Natural killer cell (primary cell): ENCODE measurements around the gene RBP4. TPM values are rescaled to one million over a fixed set of nuclear protein-coding genes. Genes with fewer than 3 reads are reported as not detected.

Source experiments
- ATAC-seq, 3 donors: fragments of 150-1000 bp in 2 of 3; fragments of 200-7000 bp in 1 of 3; cut with Tn5 transposase; 1 replicate in 1 of 3; 2 replicates in 2 of 3; pipeline ENCODE4 v1.10.0; 2021; ENCODE audit warnings: mild to moderate bottlenecking in 2 of 3, moderate library complexity in 2 of 3
- DNase-seq, 2 donors: peaks; one replicate each; pipeline versions ENCODE4 v3.0.0 to v3.0.0-alpha.2; 2013 to 2021; ENCODE audit warnings: mixed read lengths in 1 of 2
- H3K27ac ChIP-seq: one replicate; pipeline ENCODE4 v1.5.1; 2013; ENCODE audit warnings: mild to moderate bottlenecking, low read length
- H3K27me3 ChIP-seq: one replicate; pipeline ENCODE4 v1.6.1; 2013; ENCODE audit warnings: low read length; ENCODE audit not compliant: control insufficient read depth, insufficient read depth
- H3K36me3 ChIP-seq: one replicate; pipeline ENCODE4 v1.6.1; 2013; ENCODE audit warnings: low read length; ENCODE audit not compliant: control insufficient read depth, insufficient read depth
- H3K4me1 ChIP-seq: one replicate; pipeline ENCODE4 v1.6.1; 2013; ENCODE audit warnings: low read length; ENCODE audit not compliant: control insufficient read depth, insufficient read depth
- H3K4me3 ChIP-seq: one replicate; pipeline ENCODE4 v1.5.1; 2013; ENCODE audit warnings: low read length
- H3K9me3 ChIP-seq: one replicate; pipeline ENCODE4 v1.6.1; 2013; ENCODE audit warnings: low read length; ENCODE audit not compliant: control insufficient read depth, insufficient read depth
- H3K27ac Mint-ChIP-seq, 2 donors: one replicate each; pipeline ENCODE4 v1.8.0; 2022; ENCODE audit warnings: mild to moderate bottlenecking in 2 of 2, mixed read lengths in 2 of 2, moderate library complexity in 1 of 2
- H3K27me3 Mint-ChIP-seq, 2 donors: one replicate each; pipeline ENCODE4 v1.8.0; 2022; ENCODE audit warnings: low read depth in 2 of 2, mixed read lengths in 2 of 2
- H3K36me3 Mint-ChIP-seq: one replicate; pipeline ENCODE4 v1.8.0; 2022; ENCODE audit warnings: mixed read lengths
- H3K4me1 Mint-ChIP-seq, 2 donors: one replicate each; pipeline ENCODE4 v1.8.0; 2022; ENCODE audit warnings: mixed read lengths in 2 of 2
- H3K4me3 Mint-ChIP-seq: one replicate; pipeline ENCODE4 v1.8.0; 2022; ENCODE audit warnings: mild to moderate bottlenecking, moderate library complexity, mixed read lengths
- H3K9me3 Mint-ChIP-seq, 2 donors: one replicate each; pipeline ENCODE4 v1.8.0; 2022; ENCODE audit warnings: mixed read lengths in 2 of 2
- CTCF ChIP-seq: fragments of 200-600 bp; IDR thresholded peaks from one replicate; pipeline ENCODE4 v1.8.0; 2022; ENCODE audit warnings: antibody characterized with exemption
- WGBS: methylation state at CpG from one replicate; pipeline ENCODE4 v1.1.7; 2013; ENCODE audit warnings: missing lambda C conversion rate; ENCODE audit not compliant: insufficient coverage; 5-methylcytosine and 5-hydroxymethylcytosine counted together
- intact Hi-C: fragments of 100-400 bp; cut with micrococcal nuclease; formaldehyde crosslinking; loops from one replicate; pipeline ENCODE4 v1.14.2; 2022
- total RNA-seq, 4 donors: library from RNA; stranded (reverse); fragments of 120-200 nt in 1 of 4; gene quantifications; one replicate each; pipeline versions ENCODE4 v1.2.3 to v1.2.4, GENCODE V29; 2013 to 2022

RBP4 gene
- total RNA-seq, 3 donors from 2014 or later (not counting 1 experiment from before 2014, with no cell fraction given): not detected

DNA sequence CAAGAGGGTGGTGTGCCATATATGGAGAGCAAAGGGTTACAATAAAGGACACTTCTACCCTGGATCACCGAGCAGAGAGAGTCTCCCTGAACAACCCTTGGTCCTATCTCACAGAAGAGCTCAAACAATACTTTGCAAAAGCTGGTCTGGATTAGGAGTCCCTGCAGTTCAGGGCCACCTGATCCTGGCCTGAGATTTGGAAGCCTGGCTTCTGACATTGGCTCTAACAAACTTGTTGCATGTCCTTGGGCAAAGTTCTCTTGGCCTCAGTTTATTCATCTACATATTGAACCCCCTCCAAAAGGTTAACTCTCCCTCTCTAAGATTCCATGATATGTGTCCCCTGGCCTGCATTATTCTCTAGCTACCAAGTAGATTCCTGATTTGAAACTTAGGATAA lies 1.7 kb downstream of the RBP4 start:
- WGBS: 81% methylated on average over 1 of the region's 1 CpG

DNA sequence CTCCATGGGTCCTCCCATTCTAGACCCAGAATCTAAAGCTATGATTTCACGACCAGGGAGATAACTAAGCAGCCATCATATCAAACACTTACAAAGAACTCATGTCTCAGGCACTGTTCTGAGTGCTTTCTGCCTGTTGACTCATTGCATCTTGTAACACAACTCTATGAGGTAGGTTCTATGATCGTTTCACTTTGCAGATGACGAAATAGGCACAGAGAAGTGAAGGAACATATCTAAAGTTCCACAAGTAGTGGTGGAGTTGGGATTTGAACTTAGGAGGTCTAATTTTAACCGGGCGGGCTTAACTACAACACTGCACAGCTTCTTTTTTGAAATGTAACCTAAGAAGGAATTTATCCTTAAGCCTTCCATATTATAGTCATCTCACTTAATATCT lies 2.9 kb downstream of the RBP4 start:
- WGBS: 93% methylated on average over 5 of the region's 5 CpGs
- H3K4me1 Mint-ChIP-seq: no peaks in the 10 kb centered on the region
- H3K4me3 Mint-ChIP-seq: no peak overlapping the region

More for the DNA sequence above, 1.7 kb downstream of the RBP4 start:
- Mint-ChIP-seq H3K9me3 (no peaks in the 10 kb centered on the region), H3K27ac (no peak overlapping the region), H3K4me1 (no peaks in the 10 kb centered on the region), H3K4me3 (no peak overlapping the region), H3K36me3 (no peaks in the 10 kb centered on the region), H3K27me3 (peaks cover 21 to 23% of the 10 kb centered on the region in 2 donors)
- peaks cover 10% of the 10 kb centered on the region for H3K27me3 ChIP-seq
- intact Hi-C loops: no loop called here
- DNase-seq (no peak), ATAC-seq (no peak)
- H3K4me1 ChIP-seq: no peaks in the 10 kb centered on the region
- H3K4me3 ChIP-seq: no peak overlapping the region
- no peaks in the 10 kb centered on the region for H3K36me3 ChIP-seq
- no peaks in the 10 kb centered on the region for H3K9me3 ChIP-seq
- no peak overlapping the region for H3K27ac ChIP-seq
- no peak for TF ChIP-seq CTCF

DNA sequence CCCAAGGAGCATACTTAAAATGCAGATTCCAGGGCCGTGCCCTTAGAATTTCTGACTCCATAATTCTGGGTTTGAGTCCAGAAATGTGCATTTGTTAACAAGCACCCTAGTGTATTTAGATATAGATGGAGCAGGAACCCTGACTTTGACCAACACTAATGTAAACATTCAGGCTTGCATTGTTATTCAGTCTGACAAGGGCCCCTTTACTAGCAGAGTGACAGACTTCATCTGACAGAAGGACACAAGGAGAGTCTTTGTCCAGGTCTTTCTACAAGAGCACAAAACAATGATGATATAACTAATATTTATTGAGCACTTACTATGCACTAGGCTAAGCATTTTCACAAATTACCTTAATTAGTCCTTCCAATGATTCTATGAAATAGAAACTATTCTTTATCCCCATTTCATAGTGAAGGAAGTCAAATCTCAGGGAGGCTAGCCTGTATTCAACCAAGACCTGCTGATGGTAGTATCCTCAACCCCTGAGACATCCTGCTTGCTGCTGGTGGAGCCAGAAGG lies 3.9 kb downstream of the RBP4 start:
- no peak overlapping the region for H3K27ac ChIP-seq
- no peak overlapping the region for H3K4me3 ChIP-seq
- no peaks in the 10 kb centered on the region for H3K9me3 Mint-ChIP-seq
- peaks cover 7 to 14% of the 10 kb centered on the region in 2 donors for H3K27me3 Mint-ChIP-seq
- H3K4me1 Mint-ChIP-seq: no peaks in the 10 kb centered on the region
- no peaks in the 10 kb centered on the region for H3K36me3 ChIP-seq
- H3K27me3 ChIP-seq: peaks cover 2% of the 10 kb centered on the region
- no peaks in the 10 kb centered on the region for H3K4me1 ChIP-seq
- WGBS: 77% methylated on average over 1 of the region's 1 CpG
- H3K4me3 Mint-ChIP-seq: no peak overlapping the region
- intact Hi-C loops: no loop called here
- H3K36me3 Mint-ChIP-seq: no peaks in the 10 kb centered on the region
- no peak overlapping the region for H3K27ac Mint-ChIP-seq
- ATAC-seq (no peak), DNase-seq (no peak)
- H3K9me3 ChIP-seq: no peaks in the 10 kb centered on the region
- TF ChIP-seq CTCF: no peak

More for the DNA sequence above, 2.9 kb downstream of the RBP4 start:
- Mint-ChIP-seq H3K36me3 (no peaks in the 10 kb centered on the region), H3K9me3 (no peaks in the 10 kb centered on the region), H3K27me3 (peaks cover 16 to 18% of the 10 kb centered on the region in 2 donors), H3K27ac (no peak overlapping the region)
- intact Hi-C loops: no loop called here
- no peaks in the 10 kb centered on the region for H3K9me3 ChIP-seq
- H3K4me1 ChIP-seq: no peaks in the 10 kb centered on the region
- TF ChIP-seq CTCF: no peak
- peaks cover 10% of the 10 kb centered on the region for H3K27me3 ChIP-seq
- no peaks in the 10 kb centered on the region for H3K36me3 ChIP-seq
- H3K4me3 ChIP-seq: no peak overlapping the region
- no peak overlapping the region for H3K27ac ChIP-seq
- DNase-seq (no peak), ATAC-seq (no peak)

DNA sequence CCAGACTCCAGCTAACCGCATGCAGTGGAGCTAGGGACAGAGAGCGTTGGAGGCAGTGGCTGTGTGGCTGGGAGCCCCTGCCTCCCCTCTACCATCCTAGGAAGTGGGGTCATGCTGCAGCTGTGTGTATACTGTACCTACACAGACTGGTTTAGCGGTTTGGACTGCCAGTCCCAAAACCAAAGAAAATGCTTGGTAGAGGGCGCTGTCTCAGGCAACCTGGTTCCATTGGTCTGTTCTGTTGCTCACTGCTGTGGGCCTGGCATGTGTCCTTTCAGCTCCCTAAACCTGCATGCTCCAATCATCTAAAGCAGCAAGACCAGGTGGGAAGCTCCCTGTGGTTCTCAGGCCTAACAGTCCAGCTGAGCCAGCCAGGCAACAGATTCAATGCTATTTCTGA lies 4.5 kb downstream of the RBP4 start:
- Mint-ChIP-seq H3K27ac (no peak overlapping the region), H3K27me3 (peaks cover 1 to 8% of the 10 kb centered on the region in 2 donors), H3K4me3 (no peak overlapping the region), H3K4me1 (no peaks in the 10 kb centered on the region), H3K9me3 (no peaks in the 10 kb centered on the region), H3K36me3 (no peaks in the 10 kb centered on the region)
- Histone ChIP-seq H3K9me3 (no peaks in the 10 kb centered on the region), H3K4me3 (no peak overlapping the region), H3K36me3 (no peaks in the 10 kb centered on the region), H3K27me3 (peaks cover 2% of the 10 kb centered on the region), H3K27ac (no peak overlapping the region), H3K4me1 (no peaks in the 10 kb centered on the region)
- ATAC-seq (no peak), DNase-seq (no peak)
- WGBS: 95% methylated on average over 4 of the region's 4 CpGs
- TF ChIP-seq CTCF: no peak
- intact Hi-C loops: no loop called here
